GM12892 (cell line): Measurements from ENCODE around the gene OR8B4.

Experiments
- POLR2A ChIP-seq: IDR thresholded peaks from 2 replicates; pipeline ENCODE4 v1.6.1; 2011; ENCODE audit warnings: low read depth, low read length, control low read depth
- POLR2AphosphoS5 ChIP-seq: IDR thresholded peaks from 2 replicates; pipeline ENCODE4 v1.6.1; 2011; ENCODE audit warnings: low read depth, low read length, control low read depth

DNA sequence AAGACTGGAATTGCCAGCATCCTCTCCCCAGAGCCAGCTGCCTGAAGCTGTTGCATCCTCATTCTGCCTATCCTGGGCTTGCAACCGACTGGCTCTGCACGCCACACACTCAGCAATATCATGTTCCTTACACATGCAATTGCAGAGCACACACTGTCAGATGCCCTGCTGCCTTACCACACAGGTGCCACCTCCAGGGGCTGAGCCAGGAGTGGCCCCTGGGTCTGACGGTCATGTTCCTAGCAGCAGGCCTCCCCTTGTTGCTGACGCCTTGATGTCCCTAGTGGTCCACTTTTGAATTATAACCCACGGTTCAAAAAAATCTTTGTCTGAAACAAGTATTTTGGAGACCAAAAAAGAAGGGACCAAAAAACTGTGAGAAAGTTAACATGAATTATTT, 39.3 kb upstream of the OR8B4 start:
- no peak for TF ChIP-seq POLR2AphosphoS5
- no peak for TF ChIP-seq POLR2A
